Measurements from ENCODE around the gene PARD3.

DNA sequence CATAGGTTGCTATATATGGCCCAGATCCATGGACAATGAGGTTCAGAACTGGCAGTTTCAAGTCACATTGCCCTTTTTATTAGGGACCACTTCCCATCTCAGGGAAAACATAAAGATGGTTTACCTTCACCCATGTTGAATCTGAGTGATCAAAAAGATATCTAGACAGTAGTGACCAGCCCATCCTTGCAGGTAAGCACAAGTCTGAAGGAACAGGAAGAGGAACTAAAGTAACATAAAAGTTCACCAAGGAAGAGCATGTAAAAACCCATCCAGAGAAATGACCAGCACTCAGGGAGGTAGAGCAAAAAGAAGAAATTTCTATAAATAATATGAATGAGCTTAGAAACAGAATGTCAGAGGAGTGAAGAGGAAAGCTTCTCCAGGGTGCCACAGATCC lies 382.5 kb downstream of the PARD3 start:
- TF ChIP-seq SIN3A (IDR thresholded peaks at IDR 0.05; ENCODE audit: borderline replicate concordance, insufficient read depth, low read length) (no peak), TAF1 (IDR thresholded peaks at IDR 0.05; ENCODE audit: borderline replicate concordance, insufficient read depth, low read length) (no peak), POLR2AphosphoS5 (IDR thresholded peaks at IDR 0.05; ENCODE audit: low read depth, low read length) (no peak)
- TF ChIP-seq, protein P1, sequence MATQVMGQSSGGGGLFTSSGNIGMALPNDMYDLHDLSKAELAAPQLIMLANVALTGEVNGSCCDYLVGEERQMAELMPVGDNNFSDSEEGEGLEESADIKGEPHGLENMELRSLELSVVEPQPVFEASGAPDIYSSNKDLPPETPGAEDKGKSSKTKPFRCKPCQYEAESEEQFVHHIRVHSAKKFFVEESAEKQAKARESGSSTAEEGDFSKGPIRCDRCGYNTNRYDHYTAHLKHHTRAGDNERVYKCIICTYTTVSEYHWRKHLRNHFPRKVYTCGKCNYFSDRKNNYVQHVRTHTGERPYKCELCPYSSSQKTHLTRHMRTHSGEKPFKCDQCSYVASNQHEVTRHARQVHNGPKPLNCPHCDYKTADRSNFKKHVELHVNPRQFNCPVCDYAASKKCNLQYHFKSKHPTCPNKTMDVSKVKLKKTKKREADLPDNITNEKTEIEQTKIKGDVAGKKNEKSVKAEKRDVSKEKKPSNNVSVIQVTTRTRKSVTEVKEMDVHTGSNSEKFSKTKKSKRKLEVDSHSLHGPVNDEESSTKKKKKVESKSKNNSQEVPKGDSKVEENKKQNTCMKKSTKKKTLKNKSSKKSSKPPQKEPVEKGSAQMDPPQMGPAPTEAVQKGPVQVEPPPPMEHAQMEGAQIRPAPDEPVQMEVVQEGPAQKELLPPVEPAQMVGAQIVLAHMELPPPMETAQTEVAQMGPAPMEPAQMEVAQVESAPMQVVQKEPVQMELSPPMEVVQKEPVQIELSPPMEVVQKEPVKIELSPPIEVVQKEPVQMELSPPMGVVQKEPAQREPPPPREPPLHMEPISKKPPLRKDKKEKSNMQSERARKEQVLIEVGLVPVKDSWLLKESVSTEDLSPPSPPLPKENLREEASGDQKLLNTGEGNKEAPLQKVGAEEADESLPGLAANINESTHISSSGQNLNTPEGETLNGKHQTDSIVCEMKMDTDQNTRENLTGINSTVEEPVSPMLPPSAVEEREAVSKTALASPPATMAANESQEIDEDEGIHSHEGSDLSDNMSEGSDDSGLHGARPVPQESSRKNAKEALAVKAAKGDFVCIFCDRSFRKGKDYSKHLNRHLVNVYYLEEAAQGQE (IDR thresholded peaks at IDR 0.05; ENCODE audit: insufficient read depth in 1 of 2, low read depth in 2 of 2, low read length in 2 of 2), result no peak
